BJ (cell line): ENCODE results near the gene STEAP3. TPM values are rescaled to one million over a fixed set of nuclear protein-coding genes. Genes with fewer than 3 reads are reported as not detected.

Source experiments
- CTCF ChIA-PET: fragments of 350-600 bp; formaldehyde crosslinking; extraction: SDS; loops from one replicate; lab custom pipeline; 2021; ENCODE audit warnings: antibody characterized with exemption, inconsistent platforms; lab: Yijun Ruan, JAX
- POLR2A ChIA-PET: fragments of 300-600 bp; sonication (Branson Sonifier 250); formaldehyde crosslinking; extraction: SDS; loops from one replicate; lab custom pipeline; 2021; ENCODE audit warnings: antibody characterized with exemption; lab: Charles Lee
- DNase-seq: peaks from one replicate; pipeline ENCODE4 v3.0.0-alpha.2; 2011; ENCODE audit warnings: low read depth
- H3K27me3 ChIP-seq: 2 replicates; pipeline ENCODE4 v1.6.0; 2011; ENCODE audit warnings: low read length; ENCODE audit not compliant: control insufficient read depth, insufficient read depth
- H3K36me3 ChIP-seq: 2 replicates; pipeline ENCODE4 v1.5.1; 2011; ENCODE audit warnings: low read length; ENCODE audit not compliant: control insufficient read depth, insufficient read depth
- H3K4me3 ChIP-seq: 2 replicates; pipeline ENCODE4 v1.5.1; 2011; ENCODE audit warnings: low read depth, mild to moderate bottlenecking, control low read depth, low read length
- polyA plus RNA-seq: library from polyadenylated mRNA; depleted of rRNA; stranded (reverse); fragments of >200 nt; gene quantifications from 2 replicates; pipeline ENCODE4 v1.2.3, GENCODE V29; 2011
- TF ChIP-seq, protein P1 (sequence below): IDR thresholded peaks from 2 replicates; pipeline ENCODE4 v1.5.1; 2011; ENCODE audit warnings: low read depth, mild to moderate bottlenecking, control low read depth, inconsistent platforms, low read length, moderate library complexity; ENCODE audit not compliant: insufficient read depth

The STEAP3 gene
- polyA plus RNA-seq, 1 experiment = 13.9 TPM

DNA sequence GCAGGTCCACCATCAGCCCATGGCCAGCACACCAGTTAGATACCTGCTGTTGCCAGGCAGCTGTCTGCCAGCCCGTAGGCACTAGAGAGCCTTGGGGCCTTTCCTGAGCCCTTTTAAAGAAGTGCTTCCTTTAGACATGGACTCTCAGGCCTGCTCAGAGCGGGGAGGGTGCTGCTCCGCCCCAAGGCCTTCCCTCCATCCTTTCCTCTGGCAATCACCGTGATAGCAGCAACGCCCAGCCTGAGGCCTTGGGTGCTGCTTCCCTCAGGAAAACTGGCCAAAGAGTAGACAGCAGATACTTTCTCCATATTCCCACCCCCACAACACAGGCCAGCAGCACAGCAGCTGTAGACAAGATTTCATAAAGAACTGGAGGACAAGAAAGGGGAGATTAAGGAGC, 42.7 kb upstream of the STEAP3 start:
- H3K27me3 ChIP-seq = no peaks in the 10 kb centered on the region
- CTCF ChIA-PET = no interaction called here
- DNase-seq = no peak

DNA sequence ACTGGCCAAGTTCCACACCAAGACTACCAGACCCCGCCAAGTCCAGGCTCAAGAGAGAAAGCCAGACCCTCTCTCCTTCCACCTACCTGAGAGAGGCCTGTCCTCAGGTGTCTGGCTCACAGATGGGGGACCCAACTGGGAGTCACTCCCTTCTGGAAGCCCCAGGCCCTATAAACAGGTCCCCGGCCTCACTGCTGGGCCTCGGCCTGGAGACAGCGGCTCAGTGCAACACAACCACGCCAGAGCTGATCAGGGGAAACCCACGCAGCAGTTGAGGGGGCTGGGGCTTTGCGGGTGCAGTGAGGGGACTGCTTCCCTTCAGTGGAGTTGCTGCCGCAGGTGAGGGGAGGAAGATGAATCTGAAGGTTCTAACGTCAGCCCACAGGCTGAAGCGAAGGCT, 42.2 kb upstream of the STEAP3 start:
- H3K4me3 ChIP-seq = no peak overlapping the region
- ChIA-PET POLR2A (interaction anchor here (0.6 kb wide), 1 partner anchor 15 kb away, joined by 3 read pairs; no protein-coding TSS in a partner anchor), CTCF (no interaction called here)
- no peaks in the 10 kb centered on the region for H3K36me3 ChIP-seq
- no peaks in the 10 kb centered on the region for H3K27me3 ChIP-seq
- DNase-seq = no peak
- TF ChIP-seq, protein P1, sequence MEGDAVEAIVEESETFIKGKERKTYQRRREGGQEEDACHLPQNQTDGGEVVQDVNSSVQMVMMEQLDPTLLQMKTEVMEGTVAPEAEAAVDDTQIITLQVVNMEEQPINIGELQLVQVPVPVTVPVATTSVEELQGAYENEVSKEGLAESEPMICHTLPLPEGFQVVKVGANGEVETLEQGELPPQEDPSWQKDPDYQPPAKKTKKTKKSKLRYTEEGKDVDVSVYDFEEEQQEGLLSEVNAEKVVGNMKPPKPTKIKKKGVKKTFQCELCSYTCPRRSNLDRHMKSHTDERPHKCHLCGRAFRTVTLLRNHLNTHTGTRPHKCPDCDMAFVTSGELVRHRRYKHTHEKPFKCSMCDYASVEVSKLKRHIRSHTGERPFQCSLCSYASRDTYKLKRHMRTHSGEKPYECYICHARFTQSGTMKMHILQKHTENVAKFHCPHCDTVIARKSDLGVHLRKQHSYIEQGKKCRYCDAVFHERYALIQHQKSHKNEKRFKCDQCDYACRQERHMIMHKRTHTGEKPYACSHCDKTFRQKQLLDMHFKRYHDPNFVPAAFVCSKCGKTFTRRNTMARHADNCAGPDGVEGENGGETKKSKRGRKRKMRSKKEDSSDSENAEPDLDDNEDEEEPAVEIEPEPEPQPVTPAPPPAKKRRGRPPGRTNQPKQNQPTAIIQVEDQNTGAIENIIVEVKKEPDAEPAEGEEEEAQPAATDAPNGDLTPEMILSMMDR = no peak

More for the DNA sequence above, 42.7 kb upstream of the STEAP3 start:
- TF ChIP-seq, protein P1 = no peak
- Histone ChIP-seq H3K4me3 (no peak overlapping the region), H3K36me3 (no peaks in the 10 kb centered on the region)
- POLR2A ChIA-PET = no interaction called here

DNA sequence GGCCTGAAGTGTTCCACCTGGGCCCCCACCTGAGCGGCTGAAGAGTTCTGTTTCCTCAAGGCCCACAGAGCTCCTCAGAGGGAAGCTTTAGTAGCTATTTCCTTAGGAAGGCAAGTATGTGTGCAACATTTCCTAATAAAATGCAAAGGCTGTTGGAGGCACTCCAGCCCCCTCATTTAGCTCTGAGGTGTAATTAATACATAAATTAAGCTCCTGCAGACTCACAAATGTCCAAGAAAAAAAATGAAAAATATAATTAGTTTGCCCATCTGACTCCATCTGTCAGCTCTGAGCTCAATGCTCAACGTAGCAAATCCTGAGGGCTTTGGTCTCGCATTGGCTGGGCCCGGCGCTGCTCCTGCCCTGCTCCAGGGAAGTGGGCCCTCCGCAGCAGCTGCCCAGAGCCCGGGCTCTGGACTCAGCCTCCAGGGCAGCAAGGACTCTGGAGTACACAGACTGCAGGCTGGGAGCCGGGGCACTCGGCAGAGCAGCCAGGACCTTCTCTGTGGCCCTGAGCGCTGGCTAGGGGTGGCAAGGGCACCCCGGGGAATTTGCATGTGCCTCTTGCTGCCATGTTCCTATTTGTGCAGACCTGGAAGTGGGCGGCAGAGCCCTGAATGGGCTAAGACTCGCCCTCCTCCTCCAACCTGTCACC, 41.7 kb upstream of the STEAP3 start:
- no peaks in the 10 kb centered on the region for H3K27me3 ChIP-seq
- ChIA-PET POLR2A (interaction anchor here (0.6 kb wide), 1 partner anchor 15 kb away, joined by 3 read pairs; no protein-coding TSS in a partner anchor), CTCF (no interaction called here)
- H3K4me3 ChIP-seq = no peak overlapping the region
- no peaks in the 10 kb centered on the region for H3K36me3 ChIP-seq
- DNase-seq = no peak
- TF ChIP-seq, protein P1 = no peak

DNA sequence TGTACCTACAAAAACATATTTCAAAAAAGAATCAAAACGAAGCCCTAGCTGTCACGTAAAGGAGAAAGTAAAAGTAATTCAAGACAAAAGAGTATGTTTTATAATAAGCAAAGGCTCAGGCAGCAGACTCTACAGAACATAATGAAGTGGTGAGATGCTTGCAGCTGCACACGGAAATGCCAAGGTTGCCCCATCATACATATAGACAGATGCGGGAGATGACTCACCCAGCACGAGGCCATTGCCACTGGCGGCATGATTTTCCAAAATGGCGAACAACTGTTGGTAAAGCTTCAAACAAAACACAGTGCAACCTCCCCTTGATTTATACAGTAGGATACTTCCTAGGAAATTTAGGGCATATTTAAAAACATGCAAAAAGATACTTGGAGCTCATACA, 39.1 kb upstream of the STEAP3 start:
- no peak for DNase-seq
- H3K4me3 ChIP-seq = no peak overlapping the region
- TF ChIP-seq, protein P1 = no peak
- peaks cover 2% of the 10 kb centered on the region for H3K27me3 ChIP-seq
- H3K36me3 ChIP-seq = no peaks in the 10 kb centered on the region
- POLR2A ChIA-PET = no interaction called here
- CTCF ChIA-PET = interaction anchor here (1.9 kb wide), 1 partner anchor 9 kb away, joined by 5 read pairs; no protein-coding TSS in a partner anchor

DNA sequence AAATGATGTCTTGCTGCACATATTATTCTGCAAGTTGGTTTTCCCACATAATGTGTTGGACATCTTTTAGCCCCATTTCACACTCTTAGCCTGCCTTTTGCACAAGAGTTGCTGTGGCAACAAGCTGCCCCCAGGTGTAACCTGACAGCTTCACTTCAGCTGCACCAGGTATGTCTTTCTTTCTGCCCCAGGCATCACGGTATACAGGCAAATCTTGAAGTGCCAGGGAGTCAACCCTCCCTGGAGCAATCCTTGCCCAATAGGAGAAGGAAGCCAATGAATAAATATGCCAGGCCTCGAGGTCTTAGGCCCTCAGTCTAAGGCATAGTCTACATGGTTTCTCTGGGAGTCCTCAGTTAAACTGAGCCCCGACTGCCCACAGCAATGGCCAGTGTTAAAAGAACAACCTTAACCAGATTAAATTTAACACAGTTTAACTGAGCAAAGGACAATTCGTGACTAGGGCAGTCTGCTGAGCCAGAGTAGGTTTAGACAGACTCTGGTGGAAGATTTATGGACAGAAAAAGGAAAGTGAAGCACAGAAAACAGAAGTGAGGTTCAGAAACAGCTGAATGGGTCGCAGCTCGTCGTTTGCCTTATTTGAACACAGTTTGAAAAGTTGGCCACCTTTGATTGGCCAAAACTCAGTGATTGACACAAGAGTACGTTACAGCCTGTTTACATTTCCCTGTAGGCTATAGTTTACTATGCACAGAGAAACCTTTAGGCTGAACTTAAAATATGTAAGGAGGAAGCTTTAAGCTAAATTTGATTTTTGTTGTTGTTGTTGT, 33.1 kb upstream of the STEAP3 start:
- Histone ChIP-seq H3K4me3 (no peak overlapping the region), H3K27me3 (peaks cover 2% of the 10 kb centered on the region), H3K36me3 (no peaks in the 10 kb centered on the region)
- POLR2A ChIA-PET = no interaction called here
- DNase-seq = no peak
- TF ChIP-seq, protein P1 = no peak
- CTCF ChIA-PET = no interaction called here
